Epithelial cell of esophagus (primary cell): ENCODE results near the gene ACSL4.

Experiments
- DNase-seq: peaks from one replicate; pipeline ENCODE4 v3.0.0; 2010; ENCODE audit warnings: low read depth
- H3K4me3 ChIP-seq: 2 replicates; pipeline ENCODE4 v1.5.1; 2011; ENCODE audit warnings: mild to moderate bottlenecking, low read length, control low read depth
- CTCF ChIP-seq: IDR thresholded peaks from 2 replicates; pipeline ENCODE4 v1.5.1; 2011; ENCODE audit warnings: low read depth, mild to moderate bottlenecking, low read length, control low read depth, inconsistent platforms; ENCODE audit not compliant: insufficient read depth; ENCODE audit errors: missing control alignments

The ACSL4 gene

GRCh38 chrX:109614951-109615350 is 118.1 kb downstream of the ACSL4 start:
- no peak for TF ChIP-seq CTCF
- DNase-seq: no peak
- no peak overlapping the region for H3K4me3 ChIP-seq

GRCh38 chrX:109601486-109601885 is 131.6 kb downstream of the ACSL4 start:
- H3K4me3 ChIP-seq: no peak overlapping the region
- no peak for DNase-seq
- TF ChIP-seq CTCF: no peak

- TF ChIP-seq CTCF: no peak
- H3K4me3 ChIP-seq: no peak overlapping the region
- DNase-seq: no peak
These were observed 132.8 kb downstream of the ACSL4 start for GRCh38 chrX:109600237-109600651.

- DNase-seq: peak; percentile 39
- TF ChIP-seq CTCF: no peak
- H3K4me3 ChIP-seq: no peak overlapping the region
These were observed 137.0 kb downstream of the ACSL4 start for GRCh38 chrX:109596015-109596414.
